IMR-90 (cell line): Measurements from ENCODE around the gene PRXL2B. TPM values are rescaled to one million over a fixed set of nuclear protein-coding genes. Genes with fewer than 3 reads are reported as not detected.

Experiments used
- ATAC-seq: fragments of 200-7000 bp; cut with Tn5 transposase; 2 replicates; pipeline ENCODE4 v1.9.1; 2020; ENCODE audit warnings: low read depth, mild to moderate bottlenecking, moderate library complexity
- BruUV-seq: library from RNA; stranded (reverse); fragments of 400-500 nt; replicated peaks from 2 replicates; lab custom pipeline; 2021; lab: Mats Ljungman, UMichigan
- CTCF ChIA-PET: fragments of 300-600 bp; formaldehyde crosslinking; extraction: SDS; loops from one replicate; lab custom pipeline; 2021; ENCODE audit warnings: antibody characterized with exemption; lab: Yijun Ruan, JAX
- POLR2A ChIA-PET: fragments of 300-600 bp; sonication (Branson Sonifier 250); formaldehyde crosslinking; loops from one replicate; lab custom pipeline; 2022; ENCODE audit warnings: antibody characterized with exemption; ENCODE audit not compliant: unreplicated experiment; lab: Charles Lee
- DNase-seq: peaks from one replicate; pipeline ENCODE4 v3.0.0; 2013
- H2AFZ ChIP-seq: replicated peaks from 2 replicates; pipeline ENCODE3; 2013; ENCODE audit warnings: low read length, mild to moderate bottlenecking; ENCODE audit not compliant: poor library complexity
- H2AK5ac ChIP-seq: 2 replicates; pipeline ENCODE4 v1.6.1; 2013; ENCODE audit warnings: low read depth, low read length, inconsistent platforms
- H2AK9ac ChIP-seq: replicated peaks from 2 replicates; pipeline ENCODE3; 2013; ENCODE audit warnings: mild to moderate bottlenecking, low read depth, low read length, moderate library complexity; ENCODE audit not compliant: poor library complexity
- H2BK120ac ChIP-seq: 2 replicates; pipeline ENCODE4 v1.6.1; 2013; ENCODE audit warnings: low read depth, low read length, inconsistent platforms
- H2BK15ac ChIP-seq: 3 replicates; pipeline ENCODE4 v1.6.1; 2013; ENCODE audit warnings: low read depth, low read length, inconsistent platforms
- H2BK20ac ChIP-seq: 2 replicates; pipeline ENCODE4 v1.6.1; 2013; ENCODE audit warnings: low read depth, mild to moderate bottlenecking, inconsistent platforms, low read length, moderate library complexity
- H2BK5ac ChIP-seq: 2 replicates; pipeline ENCODE4 v1.6.1; 2013; ENCODE audit warnings: mild to moderate bottlenecking, low read depth, low read length, inconsistent platforms; ENCODE audit not compliant: poor library complexity, severe bottlenecking
- H3K14ac ChIP-seq: replicated peaks from 2 replicates; pipeline ENCODE4 v1.6.1; 2013; ENCODE audit warnings: low read depth, low read length, inconsistent platforms
- H3K18ac ChIP-seq: 2 replicates; pipeline ENCODE4 v1.6.1; 2013; ENCODE audit warnings: low read depth, low read length, control low read depth
- H3K23ac ChIP-seq: 2 replicates; pipeline ENCODE4 v1.6.1; 2013; ENCODE audit warnings: low read depth, low read length, inconsistent platforms
- H3K27ac ChIP-seq: 2 replicates; pipeline ENCODE4 v1.5.1; 2013; ENCODE audit warnings: mild to moderate bottlenecking, control low read depth, low read length; ENCODE audit not compliant: insufficient read depth
- H3K27me3 ChIP-seq: 2 replicates; pipeline ENCODE4 v1.6.1; 2013; ENCODE audit warnings: low read length; ENCODE audit not compliant: control insufficient read depth, insufficient read depth
- H3K36me3 ChIP-seq: 2 replicates; pipeline ENCODE4 v1.6.1; 2013; ENCODE audit warnings: low read length, mixed read lengths; ENCODE audit not compliant: control insufficient read depth, insufficient read depth
- H3K4ac ChIP-seq: 2 replicates; pipeline ENCODE4 v1.6.1; 2013; ENCODE audit warnings: low read depth, low read length, inconsistent platforms
- H3K4me1 ChIP-seq: 2 replicates; pipeline ENCODE4 v1.6.1; 2013; ENCODE audit warnings: low read length, mixed read lengths; ENCODE audit not compliant: control insufficient read depth, insufficient read depth
- H3K4me2 ChIP-seq: 2 replicates; pipeline ENCODE4 v1.6.1; 2013; ENCODE audit warnings: low read depth, mild to moderate bottlenecking, control low read depth, low read length, moderate library complexity
- H3K4me3 ChIP-seq: 2 replicates; pipeline ENCODE4 v1.5.1; 2013; ENCODE audit warnings: low read depth, mild to moderate bottlenecking, control low read depth, low read length, moderate library complexity; ENCODE audit not compliant: insufficient read depth
- H3K56ac ChIP-seq: 2 replicates; pipeline ENCODE4 v1.6.1; 2013; ENCODE audit warnings: low read length, inconsistent platforms; ENCODE audit not compliant: insufficient read depth; ENCODE audit errors: extremely low read depth
- H3K79me1 ChIP-seq, 2 experiments: 2 replicates each; pipeline ENCODE4 v1.6.1; 2013; ENCODE audit warnings: low read length in 2 of 2, inconsistent platforms in 1 of 2, low read depth in 1 of 2
- H3K9ac ChIP-seq: 2 replicates; pipeline ENCODE4 v1.6.1; 2013; ENCODE audit warnings: low read depth, low read length, control low read depth
- H3K9me1 ChIP-seq: 2 replicates; pipeline ENCODE4 v1.6.1; 2013; ENCODE audit warnings: low read length, inconsistent platforms; ENCODE audit not compliant: insufficient read depth
- H3K9me3 ChIP-seq: 2 replicates; pipeline ENCODE4 v1.6.1; 2013; ENCODE audit warnings: low read length; ENCODE audit not compliant: control insufficient read depth, insufficient read depth
- H4K20me1 ChIP-seq: 2 replicates; pipeline ENCODE4 v1.6.1; 2013; ENCODE audit warnings: low read length, inconsistent platforms; ENCODE audit not compliant: insufficient read depth
- H4K5ac ChIP-seq: 2 replicates; pipeline ENCODE4 v1.6.1; 2013; ENCODE audit warnings: mild to moderate bottlenecking, low read depth, low read length, control low read depth
- H4K8ac ChIP-seq, 2 experiments: 2 replicates each; pipeline ENCODE4 v1.6.1; 2013; ENCODE audit warnings: low read depth in 2 of 2, low read length in 2 of 2, control low read depth in 1 of 2, inconsistent platforms in 1 of 2
- H4K91ac ChIP-seq: 2 replicates; pipeline ENCODE4 v1.6.1; 2013; ENCODE audit warnings: low read depth, low read length, inconsistent platforms; ENCODE audit not compliant: insufficient read depth
- CEBPB ChIP-seq: IDR thresholded peaks from 2 replicates; pipeline ENCODE4 v1.6.1; 2012; ENCODE audit warnings: low read depth, low read length, improper control_type of control experiment
- MXI1 ChIP-seq: IDR thresholded peaks from 2 replicates; pipeline ENCODE4 v1.6.1; 2012; ENCODE audit warnings: low read depth, mild to moderate bottlenecking, low read length, moderate library complexity, borderline replicate concordance
- POLR2A ChIP-seq: IDR thresholded peaks from 2 replicates; pipeline ENCODE4 v1.6.1; 2012; ENCODE audit warnings: mild to moderate bottlenecking, low read depth, low read length
- RAD21 ChIP-seq: IDR thresholded peaks from 2 replicates; pipeline ENCODE4 v1.6.1; 2012; ENCODE audit warnings: low read length, improper control_type of control experiment
- SMC3 ChIP-seq: fragments of 150-350 bp; IDR thresholded peaks from 2 replicates; pipeline ENCODE4 v1.6.1; 2016; ENCODE audit warnings: low read depth, mild to moderate bottlenecking, antibody characterized with exemption, low read length, moderate library complexity
- WGBS, 2 experiments: methylation state at CpG; one replicate each; pipeline versions ENCODE4 v1.1.5 to v1.1.7; 2013; ENCODE audit warnings: missing lambda C conversion rate in 2 of 2; ENCODE audit not compliant: insufficient read length in 1 of 2; ENCODE audit errors: extremely low coverage in 2 of 2; 5-methylcytosine and 5-hydroxymethylcytosine counted together
- dilution Hi-C: fragments of 300-500 bp; cut with HindIII; formaldehyde crosslinking; loops from one replicate; pipeline ENCODE4 v1.14.3; 2018; ENCODE audit warnings: low sequenced_read_pairs; ENCODE audit not compliant: unreplicated experiment
- in situ Hi-C: fragments of 300-500 bp; cut with MboI; formaldehyde crosslinking; loops from 3 replicates; pipeline ENCODE4 v1.14.3; 2019; ENCODE audit warnings: low sequenced_read_pairs, inconsistent platforms, mixed read lengths
- intact Hi-C: fragments of 100-400 bp; cut with micrococcal nuclease; formaldehyde crosslinking; loops from 2 replicates; pipeline ENCODE4 v1.10.0; 2022
- polyA plus RNA-seq, 3 experiments: library from polyadenylated mRNA; depleted of rRNA; stranded (reverse); fragments of >200 nt; gene quantifications; 2 replicates each; pipeline ENCODE4 v1.2.3, GENCODE V29; 2012; ENCODE audit warnings: low replicate concordance in 1 of 3
- total RNA-seq: library from RNA; depleted of rRNA; stranded (reverse); fragments of >200 nt; gene quantifications from 2 replicates; pipeline ENCODE4 v1.2.3, GENCODE V29; 2012

PRXL2B gene
- total and polyA plus RNA-seq, 2 of the 4 experiments (the other 2 are of a cell fraction): 10.9 to 22.3 TPM

GRCh38 chr1:2585318-2586092 is 1.1 kb upstream of the PRXL2B start (continued):
- TF ChIP-seq POLR2A (no peak), CEBPB (no peak), SMC3 (no peak)

- ATAC-seq (peak; percentile 21), DNase-seq (peak; percentile 13)
- H2AK9ac ChIP-seq: peak overlapping the region; percentile 96
- no peaks in the 10 kb centered on the region for H3K9me3 ChIP-seq
- H2BK120ac ChIP-seq: no peak overlapping the region
- CTCF ChIA-PET: no interaction called here
- H3K9me1 ChIP-seq: peaks cover 5% of the 10 kb centered on the region
- peak overlapping the region; percentile 22 to 97; a peak in 3 of 4 replicates for H4K8ac ChIP-seq
- H3K18ac ChIP-seq: no peak overlapping the region
- no peak overlapping the region for H2BK20ac ChIP-seq
- peaks cover 14% of the 10 kb centered on the region for H3K4me1 ChIP-seq
- H4K5ac ChIP-seq: peak overlapping the region; percentile 22
- H3K14ac ChIP-seq: peak overlapping the region; percentile 40; the same call in 1 of the 2 replicates
- dilution Hi-C loops (no loop called here), intact Hi-C loops (loop anchor here (1.0 to 2.0 kb wide), 3 partner anchors 24 to 726 kb away; no protein-coding TSS in a partner anchor), in situ Hi-C loops (no loop called here)
- H3K79me1 ChIP-seq: peaks cover 0 to 26% of the 10 kb centered on the region in 2 experiments; a peak in 2 of 4 replicates
- H3K27ac ChIP-seq: peak overlapping the region; percentile 16; the same call in 1 of the 2 replicates
- H4K91ac ChIP-seq: no peak overlapping the region
- H3K23ac ChIP-seq: peak overlapping the region; percentile 42; the same call in 1 of the 2 replicates
- H3K9ac ChIP-seq: peak overlapping the region; percentile 78
- H3K36me3 ChIP-seq: peaks cover 2% of the 10 kb centered on the region; the same call in 1 of the 2 replicates
- peak overlapping the region; percentile 86 for H3K4me2 ChIP-seq
- TF ChIP-seq RAD21: no peak
- TF ChIP-seq MXI1: peak; percentile 4; the same call in 1 of the 2 replicates
- peak overlapping the region; percentile 95 for H3K4me3 ChIP-seq
- H2BK5ac ChIP-seq: peak overlapping the region; percentile 77
- no peak overlapping the region for H3K56ac ChIP-seq
- H4K20me1 ChIP-seq: no peaks in the 10 kb centered on the region; the same call in 1 of the 2 replicates
- H2BK15ac ChIP-seq: no peak overlapping the region
- WGBS, 2 experiments: 4% methylated on average over 21 of the region's 52 CpGs; no CpG with 5 or more reads in 1 of the 2 experiments
- H3K27me3 ChIP-seq: no peaks in the 10 kb centered on the region
- no TSS peak for BruUV-seq
- H2AFZ ChIP-seq: peak overlapping the region; percentile 100
- peak overlapping the region; percentile 45 for H2AK5ac ChIP-seq
- POLR2A ChIA-PET: no interaction called here
- H3K4ac ChIP-seq: peak overlapping the region; percentile 19
Measured at GRCh38 chr1:2587071-2587859, 688 bp downstream of the PRXL2B start.
